H1 (cell line): ENCODE measurements around the gene PPP2R2B.

Experiments used
- ASH2L ChIP-seq: fragments of 200-600, 300-600 bp; sonication (generic); IDR thresholded peaks from one replicate; pipeline ENCODE4 v1.7.1; 2017; ENCODE audit warnings: low read length
- EZH2 ChIP-seq: fragments of 200-600 bp; sonication (generic); IDR thresholded peaks from 2 replicates; pipeline ENCODE4 v1.7.1; 2012; ENCODE audit warnings: low read depth, mild to moderate bottlenecking, moderate library complexity, low read length, inconsistent platforms; ENCODE audit not compliant: severe bottlenecking
- GTF2F1 ChIP-seq: IDR thresholded peaks from 2 replicates; pipeline ENCODE4 v1.6.1; 2012; ENCODE audit warnings: low read depth, low read length, improper control_type of control experiment, borderline replicate concordance
- POLR2A ChIP-seq, 2 experiments: IDR thresholded peaks; 1 replicate in 1 of 2; 2 replicates in 1 of 2; pipeline ENCODE4 v1.6.1; 2011; ENCODE audit warnings: low read depth in 2 of 2, low read length in 2 of 2, mild to moderate bottlenecking in 2 of 2; ENCODE audit errors: control extremely low read depth in 1 of 2
- POLR2AphosphoS5 ChIP-seq: IDR thresholded peaks from 2 replicates; pipeline ENCODE4 v1.6.1; 2011; ENCODE audit warnings: low read depth, low read length
- RAD21 ChIP-seq, 2 experiments: IDR thresholded peaks in 1 of 2; conservative IDR thresholded peaks in 1 of 2; 2 replicates each; pipeline ENCODE4 v1.6.1; 2011; ENCODE audit warnings: low read depth in 2 of 2, low read length in 2 of 2, improper control_type of control experiment in 1 of 2, inconsistent platforms in 1 of 2, mild to moderate bottlenecking in 1 of 2, moderate library complexity in 1 of 2
- RBBP5 ChIP-seq: IDR thresholded peaks from 2 replicates; pipeline ENCODE4 v1.7.1; 2012; ENCODE audit warnings: low read depth, mild to moderate bottlenecking, inconsistent platforms, low read length, moderate library complexity, borderline replicate concordance
- RFX5 ChIP-seq: IDR thresholded peaks from 2 replicates; pipeline ENCODE4 v1.6.1; 2011; ENCODE audit warnings: low read depth, low read length, improper control_type of control experiment, borderline replicate concordance
- SAP30 ChIP-seq: fragments of 300-600 bp; sonication (generic); IDR thresholded peaks from 2 replicates; pipeline ENCODE4 v1.7.1; 2012; ENCODE audit warnings: low read length, moderate library complexity, mild to moderate bottlenecking, inconsistent platforms; ENCODE audit not compliant: insufficient read depth, insufficient replicate concordance
- SIN3A ChIP-seq, 2 experiments: IDR thresholded peaks in 1 of 2; conservative IDR thresholded peaks in 1 of 2; 2 replicates each; pipeline ENCODE4 v1.6.1; 2011 to 2012; ENCODE audit warnings: low read length in 2 of 2, improper control_type of control experiment in 1 of 2, low read depth in 1 of 2, mild to moderate bottlenecking in 1 of 2
- SUZ12 ChIP-seq: fragments of 200-600 bp; sonication (generic); IDR thresholded peaks from 2 replicates; pipeline ENCODE4 v1.6.1; 2012; ENCODE audit warnings: mild to moderate bottlenecking, inconsistent platforms, low read length, moderate library complexity, mixed read lengths
- TAF1 ChIP-seq: IDR thresholded peaks from 2 replicates; pipeline ENCODE4 v1.6.1; 2011; ENCODE audit warnings: mild to moderate bottlenecking, low read depth, low read length
- TF ChIP-seq, protein P1 (sequence below), 3 experiments: IDR thresholded peaks; 1 replicate in 2 of 3; 2 replicates in 1 of 3; pipeline versions ENCODE4 v1.5.1 to v1.6.1; 2011; ENCODE audit warnings: low read length in 3 of 3, mild to moderate bottlenecking in 3 of 3, inconsistent platforms in 2 of 3, low read depth in 1 of 3, moderate library complexity in 1 of 3; ENCODE audit not compliant: insufficient read depth in 1 of 3; ENCODE audit errors: control extremely low read depth in 1 of 3
- TF ChIP-seq, protein P2 (sequence below): IDR thresholded peaks from 2 replicates; pipeline ENCODE4 v1.6.1; 2011; ENCODE audit warnings: low read length, improper control_type of control experiment

GRCh38 chr5:146662229-146662628 lies 216.3 kb downstream of the PPP2R2B start:
- TF ChIP-seq SIN3A (conservative IDR thresholded peaks at IDR 0.05 in 1 of 2, IDR thresholded peaks at IDR 0.05 in 1 of 2; ENCODE audit: low read depth in 1 of 2, low read length in 2 of 2), result no peak
- TF ChIP-seq SAP30, result no peak
- TF ChIP-seq, protein P1, sequence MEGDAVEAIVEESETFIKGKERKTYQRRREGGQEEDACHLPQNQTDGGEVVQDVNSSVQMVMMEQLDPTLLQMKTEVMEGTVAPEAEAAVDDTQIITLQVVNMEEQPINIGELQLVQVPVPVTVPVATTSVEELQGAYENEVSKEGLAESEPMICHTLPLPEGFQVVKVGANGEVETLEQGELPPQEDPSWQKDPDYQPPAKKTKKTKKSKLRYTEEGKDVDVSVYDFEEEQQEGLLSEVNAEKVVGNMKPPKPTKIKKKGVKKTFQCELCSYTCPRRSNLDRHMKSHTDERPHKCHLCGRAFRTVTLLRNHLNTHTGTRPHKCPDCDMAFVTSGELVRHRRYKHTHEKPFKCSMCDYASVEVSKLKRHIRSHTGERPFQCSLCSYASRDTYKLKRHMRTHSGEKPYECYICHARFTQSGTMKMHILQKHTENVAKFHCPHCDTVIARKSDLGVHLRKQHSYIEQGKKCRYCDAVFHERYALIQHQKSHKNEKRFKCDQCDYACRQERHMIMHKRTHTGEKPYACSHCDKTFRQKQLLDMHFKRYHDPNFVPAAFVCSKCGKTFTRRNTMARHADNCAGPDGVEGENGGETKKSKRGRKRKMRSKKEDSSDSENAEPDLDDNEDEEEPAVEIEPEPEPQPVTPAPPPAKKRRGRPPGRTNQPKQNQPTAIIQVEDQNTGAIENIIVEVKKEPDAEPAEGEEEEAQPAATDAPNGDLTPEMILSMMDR (IDR thresholded peaks at IDR 0.05; ENCODE audit: control extremely low read depth in 1 of 3, insufficient read depth in 1 of 3, low read depth in 1 of 3, low read length in 3 of 3), result peak in 2 of 3 experiments; percentile 29 to 55; a peak in 2 of 4 replicates
- no peak for TF ChIP-seq EZH2
- no peak for TF ChIP-seq TAF1
- no peak for TF ChIP-seq RBBP5
- TF ChIP-seq, protein P2, sequence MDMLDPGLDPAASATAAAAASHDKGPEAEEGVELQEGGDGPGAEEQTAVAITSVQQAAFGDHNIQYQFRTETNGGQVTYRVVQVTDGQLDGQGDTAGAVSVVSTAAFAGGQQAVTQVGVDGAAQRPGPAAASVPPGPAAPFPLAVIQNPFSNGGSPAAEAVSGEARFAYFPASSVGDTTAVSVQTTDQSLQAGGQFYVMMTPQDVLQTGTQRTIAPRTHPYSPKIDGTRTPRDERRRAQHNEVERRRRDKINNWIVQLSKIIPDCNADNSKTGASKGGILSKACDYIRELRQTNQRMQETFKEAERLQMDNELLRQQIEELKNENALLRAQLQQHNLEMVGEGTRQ, result no peak
- no peak for TF ChIP-seq GTF2F1
- TF ChIP-seq ASH2L, result no peak
- no peak for TF ChIP-seq SUZ12
- TF ChIP-seq POLR2A (IDR thresholded peaks at IDR 0.05; ENCODE audit: control extremely low read depth in 1 of 2, low read depth in 2 of 2, low read length in 2 of 2), result no peak
- TF ChIP-seq POLR2AphosphoS5, result no peak
- TF ChIP-seq RFX5, result no peak
- TF ChIP-seq RAD21 (IDR thresholded peaks at IDR 0.05 in 1 of 2, conservative IDR thresholded peaks at IDR 0.05 in 1 of 2; ENCODE audit: low read depth in 2 of 2, low read length in 2 of 2), result peak; percentile 37 to 42
